HG03439 (cell line): ENCODE data around the gene JPH3.
"Not testable (repeated sequence)": the region's sequence is repeated elsewhere in the genome, so short reads cannot be mapped to it uniquely, and the experiment has no call there.

Experiments
- ATAC-seq: cut with Tn5 transposase; IDR thresholded peaks from one replicate; pipeline ENCODE4 v1.9.1; 2021; ENCODE audit warnings: mild to moderate bottlenecking, moderate library complexity; ENCODE audit not compliant: unreplicated experiment

The JPH3 gene

GRCh38 chr16:87572959-87573358, 29.3 kb upstream of the JPH3 start:
- ATAC-seq = no peak

DNA sequence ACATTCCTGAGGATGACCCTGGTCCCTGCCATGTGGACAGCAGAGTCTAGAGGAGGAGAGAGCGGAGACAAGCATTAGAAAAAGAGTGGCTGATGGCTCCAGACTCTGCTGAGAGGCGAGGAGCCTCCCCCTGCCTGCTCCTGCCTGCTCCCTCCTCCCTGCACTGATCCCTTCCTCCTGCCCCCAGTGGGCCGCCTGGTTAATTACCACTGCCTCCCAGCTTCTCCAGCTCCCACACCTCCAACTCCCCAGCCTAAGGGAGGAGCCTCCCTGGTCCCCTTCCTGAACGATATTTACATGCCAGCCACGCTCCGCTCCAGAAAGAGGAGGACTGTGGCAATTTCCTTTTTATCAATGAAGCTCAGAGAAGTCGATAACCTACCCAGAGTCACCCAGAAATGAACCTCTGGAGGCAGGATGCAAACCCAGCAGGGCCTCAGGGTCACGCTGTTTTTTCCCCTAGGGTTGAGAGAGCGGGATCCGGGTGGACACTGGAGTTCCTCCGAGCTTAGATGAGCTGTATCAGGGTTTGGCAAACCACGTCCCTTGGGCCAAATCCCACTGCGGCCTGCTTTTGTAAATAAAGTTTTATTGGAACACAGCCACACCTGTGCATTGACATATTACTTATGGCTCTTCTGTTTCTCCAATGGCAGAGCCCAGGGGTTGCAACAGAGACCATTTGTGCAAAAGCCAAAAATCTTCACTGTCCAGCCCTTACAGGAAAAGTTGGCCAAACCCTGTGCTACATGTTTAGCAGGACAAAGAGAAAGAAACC, 27.1 kb upstream of the JPH3 start:
- ATAC-seq = no peak

GRCh38 chr16:87576171-87576570, 26.1 kb upstream of the JPH3 start:
- ATAC-seq = no peak

- ATAC-seq = not testable (repeated sequence)
Observed at GRCh38 chr16:87578142-87578930, 24.0 kb upstream of the JPH3 start.

GRCh38 chr16:87579691-87580090, 22.6 kb upstream of the JPH3 start:
- ATAC-seq = no peak

- no peak for ATAC-seq
Observed at GRCh38 chr16:87580855-87581261, 21.4 kb upstream of the JPH3 start.

DNA sequence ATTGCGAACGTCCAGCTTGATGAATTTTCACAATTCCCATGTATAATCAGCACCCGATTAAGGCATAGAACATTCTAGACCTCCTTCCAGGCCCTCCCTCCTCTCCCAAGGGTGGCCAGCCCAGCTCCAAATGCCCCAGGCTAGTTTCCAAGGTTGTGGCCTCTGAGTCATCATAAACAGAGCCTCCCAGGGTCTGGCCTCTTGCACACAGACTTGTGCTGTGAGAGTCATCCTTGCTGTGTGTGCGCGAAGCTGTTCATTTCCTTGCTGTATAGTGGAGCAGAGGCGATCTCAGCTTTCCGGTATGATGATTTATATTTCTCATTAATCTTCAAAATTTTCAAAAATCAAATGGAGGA, 20.5 kb upstream of the JPH3 start:
- ATAC-seq = no peak

DNA sequence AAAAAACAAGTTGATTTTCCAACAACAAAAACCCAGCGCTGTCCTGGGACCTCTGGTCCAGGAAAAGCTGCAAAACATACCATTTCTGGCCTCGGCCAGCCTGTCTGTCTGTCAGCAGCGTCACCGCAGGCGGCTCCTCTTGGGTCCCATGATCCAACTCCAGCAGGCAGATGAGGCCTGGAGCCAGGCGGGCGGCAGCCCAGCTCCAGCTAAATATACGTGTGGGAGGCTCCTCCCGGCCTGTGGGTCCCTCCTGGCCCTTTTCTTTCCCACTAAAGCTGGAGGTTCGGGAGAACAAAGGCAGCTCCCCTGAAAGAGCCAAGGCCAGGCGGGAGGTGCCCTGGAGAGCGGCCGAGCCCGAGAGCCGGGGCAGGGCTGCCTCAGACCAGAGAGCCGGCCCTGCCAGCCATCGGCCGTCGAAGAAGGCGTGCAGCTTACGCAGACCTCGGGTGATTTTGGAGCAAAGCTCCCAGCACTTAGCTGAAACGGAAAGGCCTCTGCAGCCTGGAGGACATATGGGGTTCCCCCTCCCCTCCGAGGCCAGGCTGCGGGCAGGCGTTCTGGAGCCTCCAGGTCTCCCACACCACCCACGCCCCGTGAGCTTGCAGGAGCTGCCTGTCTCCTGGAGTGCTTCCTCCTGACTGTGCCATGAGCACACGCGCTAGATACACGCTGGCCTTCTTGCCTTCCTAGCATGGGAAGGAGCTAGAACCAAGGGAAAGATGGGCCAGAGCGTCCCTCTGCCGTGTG, 19.9 kb upstream of the JPH3 start:
- no peak for ATAC-seq

- ATAC-seq = no peak
Observed at GRCh38 chr16:87582966-87583325, 19.4 kb upstream of the JPH3 start.

DNA sequence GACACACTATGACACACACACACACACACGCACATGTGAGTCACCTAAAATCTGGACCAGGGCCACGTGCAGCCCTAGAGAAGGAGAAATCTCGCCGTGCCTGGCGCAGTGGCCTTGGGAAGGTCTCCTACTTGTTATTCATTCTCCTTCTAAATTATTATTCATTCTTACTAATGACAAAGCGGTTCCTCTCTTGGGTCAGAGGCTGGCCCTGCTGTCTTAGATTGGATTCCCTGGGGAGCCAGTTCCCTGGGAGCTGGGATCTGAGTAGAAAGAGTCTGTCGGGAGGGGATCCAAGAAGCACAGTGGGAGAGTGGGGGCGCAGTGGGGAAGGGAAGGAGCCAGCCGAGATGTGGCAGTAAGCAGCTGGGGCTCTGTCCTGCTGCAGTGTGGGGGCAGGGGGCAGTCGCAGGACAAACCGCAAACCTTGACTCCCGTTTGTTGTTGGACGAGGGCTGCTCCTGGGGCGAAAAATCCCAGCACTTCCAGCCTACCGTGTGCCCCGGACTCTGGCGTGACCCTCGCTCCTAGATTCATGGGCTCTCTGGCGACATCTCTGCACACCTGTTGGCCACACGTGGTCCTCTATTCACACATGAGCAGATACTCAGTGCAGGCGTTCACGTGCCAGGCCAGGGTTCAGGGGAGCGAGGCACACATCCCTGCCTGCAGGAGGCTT, 18.7 kb upstream of the JPH3 start:
- ATAC-seq = no peak

- ATAC-seq = no peak
Observed at GRCh38 chr16:87584271-87584670, 18.0 kb upstream of the JPH3 start.

GRCh38 chr16:87584975-87585374, 17.3 kb upstream of the JPH3 start:
- no peak for ATAC-seq

- ATAC-seq = no peak
Observed at GRCh38 chr16:87585442-87586200, 16.7 kb upstream of the JPH3 start.

DNA sequence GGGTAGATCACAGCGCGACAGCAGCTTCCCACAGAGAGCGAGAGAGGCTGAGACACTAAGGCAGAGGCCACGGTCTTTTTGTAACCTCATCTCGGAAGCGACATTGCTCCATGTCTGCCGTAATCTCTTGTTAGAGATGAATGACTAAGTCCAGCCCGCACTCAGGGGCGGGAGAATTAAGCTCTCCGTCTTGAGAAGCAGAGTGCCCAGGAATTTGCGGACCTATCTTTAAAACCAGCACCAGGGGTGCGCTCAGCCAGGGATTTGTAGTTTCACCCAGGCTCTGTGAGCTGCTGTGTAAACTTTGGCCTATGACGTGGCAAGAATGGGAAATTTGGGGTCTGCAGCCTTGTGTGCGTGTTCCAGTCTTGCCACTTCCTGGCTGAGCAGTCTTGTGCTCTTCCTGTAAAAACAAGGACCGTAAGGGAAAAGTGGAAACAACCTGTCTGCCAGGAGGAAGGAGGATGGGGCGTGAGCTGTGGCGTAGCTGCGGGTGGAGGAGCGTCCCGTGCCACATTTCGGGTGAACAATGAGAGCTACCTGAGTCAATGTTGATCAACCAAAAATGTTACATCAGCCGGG, 16.0 kb upstream of the JPH3 start:
- no peak for ATAC-seq

- no peak for ATAC-seq
Observed at GRCh38 chr16:87587636-87588035, 14.7 kb upstream of the JPH3 start.

DNA sequence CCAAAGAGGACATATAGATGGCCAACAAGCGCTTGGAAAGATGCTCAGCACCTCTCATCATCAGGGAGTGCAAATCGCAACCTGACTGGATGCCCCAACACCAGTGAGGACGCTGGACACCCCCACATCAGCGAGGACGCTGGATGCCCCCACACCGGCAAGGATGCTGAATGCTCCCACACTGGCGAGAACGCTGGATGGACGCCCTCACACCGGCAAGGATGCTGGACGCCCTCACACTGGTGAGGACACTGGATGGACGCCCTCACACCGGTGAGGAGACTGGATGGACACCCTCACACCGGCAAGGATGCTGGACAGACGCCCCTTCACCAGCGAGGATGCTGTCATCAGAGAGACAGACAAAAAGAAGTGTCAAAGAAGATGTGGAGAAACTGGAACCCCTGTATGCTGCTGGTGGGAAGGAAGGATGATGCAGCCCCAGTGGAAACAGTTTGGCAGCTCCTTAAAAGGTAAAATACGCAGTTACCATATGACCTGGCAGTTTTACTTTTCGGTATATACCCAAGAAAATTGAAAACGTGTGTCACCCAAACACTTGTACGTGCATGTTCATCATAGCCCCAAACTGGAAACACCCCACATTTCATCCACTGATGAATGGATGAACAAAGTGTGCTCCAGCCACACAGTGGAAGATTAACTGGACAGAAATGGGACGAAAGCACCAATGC, 10.1 kb upstream of the JPH3 start:
- no peak for ATAC-seq

DNA sequence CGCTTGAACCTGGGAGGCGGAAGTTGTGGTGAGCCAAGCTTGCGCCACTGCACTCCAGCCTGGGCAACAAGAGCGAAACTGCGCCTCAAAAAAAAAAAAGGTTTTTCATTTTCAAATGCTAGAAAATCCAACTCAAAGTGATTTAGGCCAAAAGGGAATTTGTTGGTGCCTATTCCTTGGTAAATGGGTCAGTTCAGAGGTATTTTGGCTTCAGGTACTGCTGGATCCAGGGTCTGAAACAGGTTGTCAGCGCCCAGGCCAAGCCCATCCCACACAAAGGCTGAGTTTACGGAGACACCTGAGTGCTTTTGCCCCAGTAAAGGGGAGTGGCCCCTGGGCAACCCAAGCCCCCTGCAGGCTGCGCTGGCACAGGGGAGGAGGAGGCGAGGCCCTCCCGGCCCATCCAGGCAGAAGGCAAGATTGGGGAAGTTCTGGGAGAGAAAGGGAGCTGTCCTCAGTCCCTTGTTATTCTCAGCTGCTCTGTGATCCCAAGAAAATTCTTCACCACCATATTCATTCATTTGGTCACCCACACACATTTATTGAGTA, 8.5 kb upstream of the JPH3 start:
- no peak for ATAC-seq

DNA sequence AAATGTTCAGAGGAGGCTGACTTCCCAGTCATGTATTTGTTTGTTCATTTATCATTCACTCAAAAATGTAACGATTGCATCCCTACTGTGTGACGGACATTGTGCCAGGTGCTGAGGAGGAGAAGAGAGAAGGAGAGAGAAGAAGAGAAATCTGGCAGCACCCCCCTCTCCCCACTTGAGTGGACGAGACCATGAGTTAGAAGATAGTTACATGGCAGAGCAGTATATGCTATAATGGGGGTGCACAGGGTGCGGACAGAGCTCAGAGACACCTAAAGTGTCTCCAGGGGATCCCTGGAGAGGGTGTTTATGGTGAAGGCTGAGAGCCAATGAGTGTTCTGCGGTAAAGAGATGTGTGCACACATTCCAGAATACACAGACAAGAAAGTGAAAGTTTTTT, 6.6 kb upstream of the JPH3 start:
- ATAC-seq = no peak

DNA sequence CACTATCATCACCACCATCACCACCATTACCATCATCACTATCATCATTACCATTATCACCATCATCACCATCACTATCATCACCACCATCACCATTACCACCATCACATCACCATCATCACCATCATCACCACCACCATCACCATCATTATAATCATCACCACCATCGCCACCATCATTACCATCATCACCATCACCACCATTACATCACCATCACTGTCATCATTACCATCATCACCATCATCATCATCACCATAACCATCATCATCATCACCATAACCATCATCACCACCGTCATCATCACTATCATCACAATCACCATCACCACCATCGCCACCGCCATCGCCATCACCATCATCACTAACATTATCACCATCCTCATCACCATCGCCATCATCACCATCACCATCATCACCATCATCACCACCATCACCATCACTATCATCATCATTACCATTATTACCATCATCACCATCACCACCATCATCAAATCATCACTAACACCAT, 4.9 kb upstream of the JPH3 start:
- no peak for ATAC-seq
